NCI-H1436 (cell line): ENCODE results near the gene TOP2A.

ENCODE experiments used
- DNase-seq: peaks from one replicate; lab custom pipeline; 2025; lab: John Stamatoyannopoulos, UW

TOP2A gene, protein sequence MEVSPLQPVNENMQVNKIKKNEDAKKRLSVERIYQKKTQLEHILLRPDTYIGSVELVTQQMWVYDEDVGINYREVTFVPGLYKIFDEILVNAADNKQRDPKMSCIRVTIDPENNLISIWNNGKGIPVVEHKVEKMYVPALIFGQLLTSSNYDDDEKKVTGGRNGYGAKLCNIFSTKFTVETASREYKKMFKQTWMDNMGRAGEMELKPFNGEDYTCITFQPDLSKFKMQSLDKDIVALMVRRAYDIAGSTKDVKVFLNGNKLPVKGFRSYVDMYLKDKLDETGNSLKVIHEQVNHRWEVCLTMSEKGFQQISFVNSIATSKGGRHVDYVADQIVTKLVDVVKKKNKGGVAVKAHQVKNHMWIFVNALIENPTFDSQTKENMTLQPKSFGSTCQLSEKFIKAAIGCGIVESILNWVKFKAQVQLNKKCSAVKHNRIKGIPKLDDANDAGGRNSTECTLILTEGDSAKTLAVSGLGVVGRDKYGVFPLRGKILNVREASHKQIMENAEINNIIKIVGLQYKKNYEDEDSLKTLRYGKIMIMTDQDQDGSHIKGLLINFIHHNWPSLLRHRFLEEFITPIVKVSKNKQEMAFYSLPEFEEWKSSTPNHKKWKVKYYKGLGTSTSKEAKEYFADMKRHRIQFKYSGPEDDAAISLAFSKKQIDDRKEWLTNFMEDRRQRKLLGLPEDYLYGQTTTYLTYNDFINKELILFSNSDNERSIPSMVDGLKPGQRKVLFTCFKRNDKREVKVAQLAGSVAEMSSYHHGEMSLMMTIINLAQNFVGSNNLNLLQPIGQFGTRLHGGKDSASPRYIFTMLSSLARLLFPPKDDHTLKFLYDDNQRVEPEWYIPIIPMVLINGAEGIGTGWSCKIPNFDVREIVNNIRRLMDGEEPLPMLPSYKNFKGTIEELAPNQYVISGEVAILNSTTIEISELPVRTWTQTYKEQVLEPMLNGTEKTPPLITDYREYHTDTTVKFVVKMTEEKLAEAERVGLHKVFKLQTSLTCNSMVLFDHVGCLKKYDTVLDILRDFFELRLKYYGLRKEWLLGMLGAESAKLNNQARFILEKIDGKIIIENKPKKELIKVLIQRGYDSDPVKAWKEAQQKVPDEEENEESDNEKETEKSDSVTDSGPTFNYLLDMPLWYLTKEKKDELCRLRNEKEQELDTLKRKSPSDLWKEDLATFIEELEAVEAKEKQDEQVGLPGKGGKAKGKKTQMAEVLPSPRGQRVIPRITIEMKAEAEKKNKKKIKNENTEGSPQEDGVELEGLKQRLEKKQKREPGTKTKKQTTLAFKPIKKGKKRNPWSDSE (N-terminal part only)

DNA sequence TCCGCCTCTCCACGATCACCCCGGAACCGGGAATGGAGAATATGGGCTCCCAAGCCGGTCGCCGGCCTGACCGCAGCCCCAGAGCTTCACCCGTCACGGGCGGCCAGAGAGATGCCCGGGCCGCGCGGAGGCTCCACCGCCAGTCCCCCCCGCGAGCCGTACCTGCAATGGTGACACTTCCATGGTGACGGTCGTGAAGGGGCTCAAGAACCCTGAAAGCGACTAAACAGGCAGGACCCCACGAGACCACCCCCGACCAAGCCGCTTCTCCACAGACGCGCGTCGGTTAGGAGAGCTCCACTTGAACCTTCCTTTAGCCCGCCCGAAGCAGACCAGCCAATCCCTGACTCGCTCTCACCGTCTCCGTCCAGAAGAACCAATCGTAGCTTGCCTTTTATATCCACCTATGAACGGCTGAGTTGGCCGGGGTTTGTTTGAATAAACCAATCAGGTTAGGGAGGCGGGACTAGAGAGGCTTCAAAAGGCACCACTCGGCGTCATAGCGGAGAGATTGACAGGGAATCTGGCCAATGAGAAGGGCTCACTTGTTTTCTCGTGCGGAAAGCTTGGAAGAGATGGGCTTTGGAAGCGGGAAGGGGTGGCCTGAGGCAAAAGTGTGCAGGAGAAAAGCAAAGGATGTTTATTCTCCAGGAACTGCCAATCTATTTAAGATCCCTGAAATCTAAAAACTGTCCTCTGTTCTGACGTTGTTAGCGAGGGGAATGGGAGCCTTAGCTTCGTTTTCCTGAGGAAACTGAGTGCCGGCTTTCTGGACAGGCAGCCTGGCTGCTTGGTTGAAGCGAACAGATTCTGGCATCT, at the start of gene TOP2A:
Gene TOP2A, minus strand, starts transcription at position 288 of the 819 bp plus-strand sequence. Its CDS starts 105 bp downstream, at position 183.
- DNase-seq = peak; percentile 100

- no peak for DNase-seq
Measured at GRCh38 chr17:40467281-40467867, 49.7 kb upstream of the TOP2A start.

DNA sequence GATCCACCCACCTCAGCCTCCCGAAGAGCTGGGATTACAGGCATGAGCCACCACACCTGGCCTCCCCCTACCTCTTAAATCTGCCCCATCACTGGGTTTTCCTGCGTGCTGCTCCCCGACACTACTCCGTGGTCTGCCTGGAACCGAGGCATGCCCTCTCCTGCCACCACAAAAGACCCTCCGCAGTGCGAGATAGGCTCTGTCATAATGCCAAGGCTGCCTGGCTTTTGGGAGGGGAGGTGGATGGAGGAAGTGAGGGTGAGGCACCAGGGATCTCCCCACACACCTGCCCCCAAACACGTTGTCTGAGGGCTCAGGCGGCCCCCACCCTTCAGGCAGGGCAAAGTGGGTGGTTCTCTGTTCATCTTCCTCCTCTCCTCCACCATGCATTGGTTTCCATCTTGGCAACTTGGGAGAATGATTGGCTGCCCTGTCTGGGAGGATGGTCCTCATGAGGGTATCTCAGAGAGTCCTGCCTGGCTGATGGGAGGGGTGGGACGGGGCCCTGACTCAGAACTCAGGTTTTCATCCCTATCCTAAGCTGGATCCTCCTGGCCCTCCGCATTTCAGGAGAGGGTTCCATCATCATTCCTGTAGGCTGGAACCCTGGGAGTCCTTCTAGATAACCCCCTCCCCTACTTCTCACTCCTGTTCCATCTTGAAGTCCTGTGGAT, 48.7 kb upstream of the TOP2A start:
- no peak for DNase-seq

DNA sequence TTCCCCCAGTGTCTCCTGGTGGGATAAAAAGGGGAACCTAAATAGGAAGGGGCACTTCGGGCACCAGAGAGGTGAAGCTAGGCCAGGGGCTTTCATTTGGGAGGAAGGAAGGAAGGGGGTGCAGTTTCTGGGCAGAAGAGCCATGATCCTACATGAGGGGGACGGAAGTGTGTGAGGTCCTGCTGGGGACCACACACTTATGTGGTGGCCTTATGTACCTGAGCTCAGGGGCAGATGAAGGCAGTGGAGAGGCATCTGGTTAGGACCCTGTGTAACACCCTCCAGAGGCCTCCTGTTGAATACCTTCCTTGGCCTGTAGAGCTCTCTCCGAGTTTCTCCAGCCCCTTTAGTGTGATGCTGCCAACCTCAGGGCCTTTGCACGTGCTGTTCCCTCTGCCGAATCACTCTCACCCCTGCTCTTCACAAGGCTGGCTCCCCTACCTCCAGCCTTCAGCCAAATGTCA, 46.7 kb upstream of the TOP2A start:
- no peak for DNase-seq

DNA sequence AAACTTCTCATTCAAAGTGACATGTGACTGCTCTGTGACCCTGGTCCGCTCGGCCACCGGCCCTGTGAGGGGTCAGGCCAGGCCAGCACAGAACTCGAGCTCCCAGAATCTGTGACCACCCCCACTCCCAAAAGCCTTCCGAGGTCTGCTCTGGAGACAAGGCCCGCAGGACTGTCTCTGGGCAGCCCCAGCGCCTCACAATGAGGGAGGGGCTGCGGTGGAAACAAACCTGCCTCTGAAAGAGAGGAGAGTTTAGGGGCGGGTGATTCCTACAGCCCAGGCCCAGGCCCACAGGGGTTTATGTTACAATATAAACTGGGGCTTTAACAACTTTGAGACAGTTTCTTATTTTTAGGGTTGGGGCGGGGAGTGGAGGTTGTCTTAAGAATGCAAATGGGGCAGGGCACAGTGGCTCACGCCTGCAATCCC, 45.4 kb upstream of the TOP2A start:
- DNase-seq = no peak

DNA sequence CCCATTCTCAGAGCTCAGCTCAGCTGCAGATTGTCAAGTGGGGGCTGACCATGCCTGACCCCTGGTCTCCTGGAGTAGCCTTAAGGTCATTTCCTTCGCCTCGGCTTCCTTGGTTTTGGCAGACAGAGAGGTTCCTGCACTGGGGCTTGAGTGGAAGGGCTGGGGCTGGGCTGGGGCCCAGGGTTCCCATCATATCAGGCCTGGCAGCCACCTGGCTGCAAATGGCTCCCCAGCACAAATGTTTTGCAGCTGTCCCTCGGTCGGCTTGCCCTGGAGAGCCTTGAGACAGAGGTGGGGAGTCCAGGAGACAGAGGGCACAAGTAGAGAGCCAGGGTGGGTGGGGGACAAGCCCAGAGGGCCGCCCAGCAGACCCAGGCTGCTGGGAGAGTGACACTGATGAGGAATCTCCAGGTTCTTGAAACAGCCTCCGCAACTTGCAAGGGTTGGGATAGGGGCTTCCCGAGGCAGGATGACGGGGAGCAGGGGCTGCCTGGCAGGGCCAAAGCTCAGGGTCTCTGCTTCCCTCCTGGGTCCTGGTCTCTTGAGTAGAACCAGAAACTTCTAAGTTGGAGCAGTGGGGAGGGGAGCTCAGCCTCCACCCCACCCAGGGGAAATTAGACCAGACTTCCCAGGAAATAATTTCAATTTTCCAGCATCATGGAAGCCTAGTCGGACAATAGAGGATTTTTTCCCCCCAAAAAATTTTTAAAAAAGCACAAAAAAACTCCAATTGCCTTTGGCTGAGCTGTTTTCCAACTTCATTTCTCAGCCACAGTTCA, 44.8 kb upstream of the TOP2A start:
- no peak for DNase-seq

- DNase-seq = no peak
Measured at GRCh38 chr17:40461732-40462342, 44.1 kb upstream of the TOP2A start.

DNA sequence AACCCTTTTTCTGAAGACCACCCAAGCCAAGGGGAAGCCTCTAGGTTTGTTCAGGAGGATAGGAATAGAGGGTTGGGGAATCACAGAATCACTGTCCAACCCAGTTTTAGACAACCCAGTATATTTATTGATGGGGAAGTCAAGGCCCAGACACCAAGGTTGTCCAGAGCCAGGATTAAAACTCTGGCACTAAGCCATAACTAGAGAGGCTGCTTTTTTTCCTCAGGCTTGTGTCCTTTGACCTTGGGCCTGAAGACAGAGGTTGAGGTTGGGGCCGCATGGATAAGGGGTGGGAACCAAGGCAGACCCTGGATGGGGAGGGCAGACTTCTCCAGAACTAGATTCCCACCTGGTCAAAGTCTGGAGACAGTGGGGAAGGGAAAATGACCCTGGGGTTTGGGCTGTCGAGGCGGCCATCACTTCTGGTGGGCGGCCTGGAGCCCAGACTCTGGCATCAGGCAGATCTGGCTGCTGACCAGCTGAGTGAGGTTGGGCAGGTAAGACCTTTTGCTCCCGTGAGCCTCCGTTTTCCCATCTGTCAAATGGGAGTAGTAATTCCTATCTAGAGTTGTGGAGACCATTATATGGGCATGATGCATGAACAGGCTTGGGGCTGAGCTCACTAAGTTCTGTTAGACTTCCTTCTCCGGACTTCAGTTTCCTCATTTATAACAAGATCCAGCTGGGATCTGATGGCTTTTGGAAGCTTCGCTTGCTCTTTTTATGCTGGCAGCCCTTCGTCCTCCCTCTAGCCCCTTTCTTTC, 43.5 kb upstream of the TOP2A start:
- no peak for DNase-seq

- peak; percentile 66 for DNase-seq
Measured at GRCh38 chr17:40460604-40460967, 42.9 kb upstream of the TOP2A start.

- no peak for DNase-seq
Measured at GRCh38 chr17:40459636-40460603, 42.2 kb upstream of the TOP2A start.

- no peak for DNase-seq
Measured at GRCh38 chr17:40458851-40459482, 41.3 kb upstream of the TOP2A start.

DNA sequence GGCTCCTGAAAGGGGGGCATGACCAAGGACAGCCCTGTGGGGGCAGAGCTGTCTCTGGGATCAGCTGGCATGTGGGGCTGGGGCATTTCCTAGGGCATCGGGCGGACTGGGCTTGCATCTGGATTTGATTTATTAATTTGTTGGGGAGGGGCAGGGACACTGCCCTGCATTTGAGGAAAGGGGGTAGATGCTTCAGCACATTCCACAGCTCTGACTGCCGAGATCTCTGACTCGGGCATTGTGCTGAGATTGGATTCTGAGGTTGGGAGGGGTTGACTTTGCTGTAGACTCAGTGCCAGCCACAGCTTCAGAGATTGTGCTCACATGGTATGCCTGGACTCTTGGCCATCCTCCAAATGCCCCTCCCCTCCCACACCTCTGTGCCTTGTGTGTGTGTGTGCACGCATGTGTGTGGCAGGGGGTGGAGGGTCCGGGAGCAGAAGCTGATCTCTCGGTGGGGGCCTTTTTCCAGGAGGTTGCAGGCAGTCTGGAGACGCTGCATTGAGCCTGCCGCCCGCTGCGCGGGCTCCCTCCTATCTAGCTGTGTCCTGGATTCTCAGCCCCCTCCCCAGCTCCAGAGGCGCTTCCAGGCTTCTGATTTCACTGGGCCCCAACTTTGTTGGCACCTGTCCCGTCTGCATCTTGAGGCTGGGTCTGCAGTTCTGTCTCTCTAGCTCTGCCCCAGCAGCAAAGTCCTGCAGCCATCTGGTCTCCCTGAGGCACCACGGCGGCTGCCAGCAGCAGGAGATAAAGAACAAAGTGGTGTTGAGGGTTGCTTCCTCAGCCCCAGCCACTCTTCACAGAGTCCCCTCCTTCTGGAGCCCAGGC, 40.5 kb upstream of the TOP2A start:
- no peak for DNase-seq

- no peak for DNase-seq
Measured at GRCh38 chr17:40457369-40457768, 39.7 kb upstream of the TOP2A start.

DNA sequence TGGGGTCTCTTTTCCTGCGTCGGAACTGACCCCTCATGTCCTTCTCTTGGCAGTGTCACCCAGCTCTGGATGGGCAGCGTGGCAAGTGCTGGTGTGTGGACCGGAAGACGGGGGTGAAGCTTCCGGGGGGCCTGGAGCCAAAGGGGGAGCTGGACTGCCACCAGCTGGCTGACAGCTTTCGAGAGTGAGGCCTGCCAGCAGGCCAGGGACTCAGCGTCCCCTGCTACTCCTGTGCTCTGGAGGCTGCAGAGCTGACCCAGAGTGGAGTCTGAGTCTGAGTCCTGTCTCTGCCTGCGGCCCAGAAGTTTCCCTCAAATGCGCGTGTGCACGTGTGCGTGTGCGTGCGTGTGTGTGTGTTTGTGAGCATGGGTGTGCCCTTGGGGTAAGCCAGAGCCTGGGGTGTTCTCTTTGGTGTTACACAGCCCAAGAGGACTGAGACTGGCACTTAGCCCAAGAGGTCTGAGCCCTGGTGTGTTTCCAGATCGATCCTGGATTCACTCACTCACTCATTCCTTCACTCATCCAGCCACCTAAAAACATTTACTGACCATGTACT, 38.8 kb upstream of the TOP2A start:
- DNase-seq = no peak

DNA sequence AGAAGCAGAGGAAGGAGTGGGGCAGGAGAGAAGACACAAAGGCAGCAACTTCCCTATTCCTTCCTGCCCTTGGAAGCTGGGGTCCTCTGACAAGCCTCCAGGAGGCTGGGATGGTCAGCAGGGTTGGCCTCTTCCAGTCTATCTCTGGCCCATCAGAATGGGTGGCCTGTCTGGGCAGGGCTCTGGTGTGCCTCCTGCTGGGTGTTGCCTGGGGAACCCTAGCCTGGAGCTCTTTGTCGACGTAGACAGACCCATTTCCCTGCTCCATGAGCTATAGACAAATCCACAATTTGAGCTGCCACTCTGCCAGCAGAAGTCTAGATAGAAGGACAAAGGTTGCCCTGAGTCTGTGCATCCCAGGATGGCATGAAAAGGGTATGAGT, 36.9 kb upstream of the TOP2A start:
- no peak for DNase-seq
